ENCODE results near the gene CXXC5.
"Not testable (repeated sequence)": the region's sequence is repeated elsewhere in the genome, so short reads cannot be mapped to it uniquely, and the experiment has no call there.

The CXXC5 gene

DNA sequence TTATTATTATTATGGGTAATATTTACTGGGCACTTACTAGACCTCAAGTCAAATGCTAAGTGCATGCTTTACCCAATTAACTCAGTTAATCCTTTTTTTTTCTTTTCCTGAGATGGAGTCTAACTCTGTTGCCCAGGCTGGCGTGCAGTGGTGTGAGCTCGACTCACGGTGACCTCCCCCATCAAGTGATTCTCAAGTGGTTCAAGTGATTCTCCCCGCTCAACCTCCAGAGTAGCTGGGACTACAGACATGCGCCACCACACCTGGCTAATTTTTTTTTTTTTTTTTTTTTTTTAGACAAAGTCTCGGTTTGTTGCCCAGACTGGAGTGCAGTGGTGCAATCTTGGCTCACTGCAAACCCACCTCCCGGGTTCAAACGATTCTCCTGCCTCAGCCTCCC, 69.1 kb downstream of the CXXC5 start:
- DNase-seq (ENCODE audit: extremely low read depth, low read depth) = no peak
- TF ChIP-seq, protein P1, sequence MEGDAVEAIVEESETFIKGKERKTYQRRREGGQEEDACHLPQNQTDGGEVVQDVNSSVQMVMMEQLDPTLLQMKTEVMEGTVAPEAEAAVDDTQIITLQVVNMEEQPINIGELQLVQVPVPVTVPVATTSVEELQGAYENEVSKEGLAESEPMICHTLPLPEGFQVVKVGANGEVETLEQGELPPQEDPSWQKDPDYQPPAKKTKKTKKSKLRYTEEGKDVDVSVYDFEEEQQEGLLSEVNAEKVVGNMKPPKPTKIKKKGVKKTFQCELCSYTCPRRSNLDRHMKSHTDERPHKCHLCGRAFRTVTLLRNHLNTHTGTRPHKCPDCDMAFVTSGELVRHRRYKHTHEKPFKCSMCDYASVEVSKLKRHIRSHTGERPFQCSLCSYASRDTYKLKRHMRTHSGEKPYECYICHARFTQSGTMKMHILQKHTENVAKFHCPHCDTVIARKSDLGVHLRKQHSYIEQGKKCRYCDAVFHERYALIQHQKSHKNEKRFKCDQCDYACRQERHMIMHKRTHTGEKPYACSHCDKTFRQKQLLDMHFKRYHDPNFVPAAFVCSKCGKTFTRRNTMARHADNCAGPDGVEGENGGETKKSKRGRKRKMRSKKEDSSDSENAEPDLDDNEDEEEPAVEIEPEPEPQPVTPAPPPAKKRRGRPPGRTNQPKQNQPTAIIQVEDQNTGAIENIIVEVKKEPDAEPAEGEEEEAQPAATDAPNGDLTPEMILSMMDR (IDR thresholded peaks at IDR 0.05; ENCODE audit: low read depth, low read length) = no peak

DNA sequence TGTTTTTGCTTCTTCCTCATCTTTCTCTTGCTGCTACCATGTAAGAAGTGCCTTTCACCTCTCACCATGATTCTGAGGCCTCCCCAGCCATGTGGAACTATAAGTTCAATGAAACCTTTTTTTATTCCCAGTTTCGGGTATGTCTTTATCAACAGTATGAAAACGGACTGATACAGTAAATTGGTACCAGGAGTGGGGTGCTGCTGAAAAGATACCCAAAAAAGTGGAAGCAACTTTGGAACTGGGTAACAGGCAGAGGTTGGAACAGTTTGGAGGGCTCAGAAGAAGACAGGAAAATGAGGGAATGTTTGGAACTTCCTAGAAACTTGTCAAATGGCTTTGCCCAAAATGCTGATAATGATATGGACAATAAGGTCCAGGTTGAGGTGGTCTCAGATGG, 70.3 kb downstream of the CXXC5 start:
- DNase-seq (ENCODE audit: extremely low read depth, low read depth) = not testable (repeated sequence)

DNA sequence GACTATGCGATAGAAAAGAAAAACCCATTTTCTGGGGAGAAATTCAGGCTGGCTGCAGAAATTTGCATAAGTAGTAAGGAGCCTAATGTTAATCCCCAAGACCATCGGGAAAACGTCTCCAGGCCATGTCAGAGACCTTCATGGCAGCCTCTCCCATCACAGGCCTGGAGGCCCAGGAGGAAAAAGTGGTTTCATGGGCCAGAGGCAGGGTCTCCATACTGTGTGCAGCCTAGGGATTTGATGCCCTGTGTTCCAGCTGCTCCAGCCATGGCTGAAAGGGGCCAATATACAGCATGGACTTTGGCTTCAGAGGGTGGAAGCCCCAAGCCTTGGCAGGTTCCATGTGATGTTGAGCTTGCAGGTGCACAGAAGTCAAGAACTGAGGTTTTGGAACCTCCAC, 71.8 kb downstream of the CXXC5 start:
- DNase-seq (ENCODE audit: extremely low read depth, low read depth) = not testable (repeated sequence)

DNA sequence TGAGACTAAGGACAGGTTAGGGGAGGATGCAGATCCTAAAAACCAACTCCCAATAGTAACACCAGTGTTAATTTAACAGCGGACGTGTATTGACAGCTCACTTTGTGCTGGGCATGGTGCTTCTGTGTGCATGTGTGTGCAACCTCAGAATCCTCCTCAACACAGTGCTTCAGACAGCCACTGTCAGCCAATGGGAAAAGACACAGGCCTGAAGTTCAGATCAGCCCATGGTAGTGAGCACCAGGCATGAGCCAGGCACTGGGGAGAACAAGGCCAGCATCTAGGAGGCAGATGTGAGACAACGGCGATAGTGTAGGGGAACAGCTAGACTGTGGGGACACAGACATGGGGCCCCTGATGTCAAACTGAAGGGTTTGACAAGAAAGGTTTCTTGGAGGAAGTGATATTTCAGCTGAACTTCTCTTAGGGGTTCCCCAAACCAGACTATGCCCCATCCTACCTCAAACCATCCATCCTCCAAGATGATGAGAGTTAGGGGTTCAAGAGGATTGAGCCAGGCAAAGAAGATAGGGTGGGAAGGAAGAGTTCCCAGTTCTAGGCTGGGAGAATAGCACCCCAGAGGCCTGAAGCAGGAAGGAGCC, 75.9 kb downstream of the CXXC5 start:
- no peak for DNase-seq (ENCODE audit: extremely low read depth, low read depth)
- TF ChIP-seq, protein P1 (IDR thresholded peaks at IDR 0.05; ENCODE audit: low read depth, low read length) = no peak

DNA sequence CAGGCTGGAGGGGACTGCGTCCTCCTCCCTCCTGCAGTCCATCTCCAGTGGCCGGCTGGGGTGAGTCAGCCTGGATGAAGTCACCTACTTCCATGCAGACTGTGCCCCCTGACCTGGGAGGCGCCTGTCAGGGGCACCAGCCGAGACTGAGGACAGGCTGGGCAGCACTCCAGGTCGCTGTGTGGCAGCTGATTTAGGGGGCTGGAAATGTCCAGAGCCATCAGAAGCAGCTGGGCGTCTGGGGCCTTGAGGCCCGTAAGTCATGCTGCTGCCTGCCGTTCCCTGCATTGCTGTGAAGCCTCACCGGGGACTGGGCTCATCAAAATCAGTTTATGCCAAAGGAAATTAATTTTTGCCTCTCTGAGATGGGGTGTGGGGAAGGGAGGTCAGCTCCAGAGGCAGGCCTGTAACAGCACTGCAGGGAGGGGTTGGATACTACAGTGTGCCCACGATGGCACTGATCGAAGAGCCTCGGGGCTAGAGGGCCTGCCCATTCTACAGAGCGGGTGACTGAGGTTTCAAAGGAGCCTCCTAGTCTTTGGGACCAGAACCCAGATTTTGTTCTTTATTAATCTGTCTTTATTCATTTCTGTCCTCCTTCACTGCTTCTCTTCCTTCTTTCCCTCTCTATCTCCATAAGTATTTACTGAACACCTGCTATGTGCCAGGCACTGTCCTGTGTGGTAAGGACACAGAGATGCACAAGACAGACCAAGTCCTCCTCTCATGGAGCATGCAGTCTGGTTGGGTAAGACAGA, 77.1 kb downstream of the CXXC5 start:
- DNase-seq (ENCODE audit: extremely low read depth, low read depth) = no peak
- TF ChIP-seq, protein P1 (IDR thresholded peaks at IDR 0.05; ENCODE audit: low read depth, low read length) = no peak

DNA sequence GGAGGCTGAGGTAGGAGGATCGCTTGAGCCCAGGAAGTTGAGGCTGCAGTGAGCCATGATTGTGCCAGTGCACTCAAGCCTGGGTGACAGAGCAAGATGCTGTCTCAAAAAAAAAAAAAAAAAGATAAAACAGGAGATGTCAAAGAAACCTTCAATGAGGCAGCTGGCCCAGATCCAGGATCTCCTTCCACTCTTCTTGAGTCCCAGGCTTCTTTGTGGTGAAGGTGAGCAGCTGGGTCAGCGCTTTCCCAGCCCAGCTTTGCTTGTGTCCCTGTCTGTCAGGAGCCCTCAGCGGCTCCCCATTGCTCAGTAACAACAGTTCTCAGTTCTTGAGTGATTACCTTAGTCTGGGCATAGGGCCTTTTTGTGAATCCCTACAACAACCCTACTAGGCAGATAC, 78.1 kb downstream of the CXXC5 start:
- TF ChIP-seq, protein P1 (IDR thresholded peaks at IDR 0.05; ENCODE audit: low read depth, low read length) = no peak
- DNase-seq (ENCODE audit: extremely low read depth, low read depth) = no peak

DNA sequence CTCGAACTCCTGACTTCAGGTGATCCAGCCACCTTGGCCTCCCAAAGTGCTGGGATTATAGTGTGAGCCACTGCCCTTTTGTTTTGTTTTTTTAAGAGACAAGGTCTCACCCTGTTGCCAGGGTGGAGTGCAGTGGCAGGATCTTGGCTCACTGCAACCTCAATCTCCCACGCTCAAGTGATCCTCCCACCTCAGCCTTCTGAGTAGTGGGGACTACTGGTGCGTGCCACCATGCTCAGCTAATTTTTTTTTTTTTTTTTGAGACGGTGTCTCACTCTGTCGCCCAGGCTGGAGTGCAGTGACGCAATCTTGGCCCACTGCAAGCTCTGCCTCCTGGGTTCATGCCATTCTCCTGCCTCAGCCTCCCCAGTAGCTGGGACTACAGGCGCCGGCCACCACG, 79.5 kb downstream of the CXXC5 start:
- DNase-seq (ENCODE audit: extremely low read depth, low read depth) = not testable (repeated sequence)

DNA sequence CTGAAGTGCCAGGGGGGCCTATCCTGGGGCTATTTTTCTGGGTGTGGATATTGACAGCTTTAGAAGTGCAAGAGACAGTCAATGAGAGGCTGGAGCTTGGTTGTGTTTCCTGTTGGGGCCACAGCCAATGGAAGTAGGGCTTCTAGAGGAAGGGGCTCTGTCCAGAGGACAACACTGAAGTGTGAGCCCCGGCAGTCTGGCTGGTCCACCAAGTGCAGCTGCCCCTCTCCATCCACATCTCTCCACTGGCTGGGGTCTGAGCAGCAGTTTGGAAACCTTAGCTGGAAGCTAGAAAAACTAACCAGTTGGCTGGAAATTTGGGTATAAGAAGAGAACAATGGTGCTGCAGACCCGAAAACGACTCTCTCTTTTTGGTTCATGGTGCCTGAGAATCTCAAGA, 83.1 kb downstream of the CXXC5 start:
- TF ChIP-seq, protein P1 (IDR thresholded peaks at IDR 0.05; ENCODE audit: low read depth, low read length) = no peak
- DNase-seq (ENCODE audit: extremely low read depth, low read depth) = no peak

DNA sequence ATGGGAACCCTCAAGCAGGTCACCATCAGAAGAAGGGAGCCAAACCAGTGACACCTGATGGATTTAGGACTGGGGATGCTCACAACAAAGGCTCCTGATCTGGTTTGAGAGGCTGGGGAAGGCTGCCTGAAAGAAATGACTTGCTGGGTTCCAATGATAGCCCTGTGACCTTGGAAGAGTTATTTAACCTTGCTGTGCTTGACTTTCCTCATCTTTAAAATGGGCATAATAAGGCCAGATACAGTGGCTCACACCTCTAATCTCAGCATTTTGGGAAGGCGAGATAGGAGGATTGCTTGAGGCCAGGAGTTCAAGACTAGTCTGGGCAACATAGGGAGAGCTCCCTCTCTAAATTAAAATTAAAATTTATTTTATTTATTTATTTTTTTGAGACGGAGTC, 83.9 kb downstream of the CXXC5 start:
- TF ChIP-seq, protein P1 (IDR thresholded peaks at IDR 0.05; ENCODE audit: low read depth, low read length) = no peak
- DNase-seq (ENCODE audit: extremely low read depth, low read depth) = no peak

Measured in AG09319 (cell line).